MCF 10A (cell line): ENCODE data around the gene TRIM52. TPM values are rescaled to one million over a fixed set of nuclear protein-coding genes. Genes with fewer than 3 reads are reported as not detected.

Experiments used
- BruUV-seq: library from RNA; stranded (reverse); fragments of 400-500 nt; replicated peaks from 2 replicates; lab custom pipeline; 2021; lab: Mats Ljungman, UMichigan
- CTCF ChIA-PET: fragments of 300-600 bp; sonication (Branson Sonifier 250); formaldehyde crosslinking; extraction: SDS; loops from one replicate; lab custom pipeline; 2021; ENCODE audit warnings: antibody characterized with exemption, inconsistent platforms; lab: Yijun Ruan, JAX
- POLR2A ChIA-PET: fragments of 300-600, 350-650 bp; sonication (Branson Sonifier 250); formaldehyde crosslinking; extraction: SDS; loops from one replicate; lab custom pipeline; 2020; ENCODE audit warnings: antibody characterized with exemption, inconsistent platforms; lab: Yijun Ruan, JAX
- DNase-seq: peaks from one replicate; pipeline ENCODE4 v3.0.0-alpha.2; 2018; ENCODE audit not compliant: unreplicated experiment
- H3K27ac Mint-ChIP-seq: one replicate; pipeline ENCODE4 v1.8.0; 2022; ENCODE audit warnings: mild to moderate bottlenecking, low read depth, mixed read lengths; ENCODE audit not compliant: unreplicated experiment
- H3K27me3 Mint-ChIP-seq: one replicate; pipeline ENCODE4 v1.8.0; 2022; ENCODE audit warnings: mixed read lengths; ENCODE audit not compliant: insufficient read depth, unreplicated experiment
- H3K36me3 Mint-ChIP-seq: one replicate; pipeline ENCODE4 v1.8.0; 2022; ENCODE audit warnings: mild to moderate bottlenecking, moderate library complexity, mixed read lengths; ENCODE audit not compliant: insufficient read depth, unreplicated experiment
- H3K4me1 Mint-ChIP-seq: one replicate; pipeline ENCODE4 v1.8.0; 2022; ENCODE audit warnings: mixed read lengths; ENCODE audit not compliant: insufficient read depth, unreplicated experiment
- H3K4me3 Mint-ChIP-seq: one replicate; pipeline ENCODE4 v1.8.0; 2022; ENCODE audit warnings: mild to moderate bottlenecking, moderate library complexity, mixed read lengths; ENCODE audit not compliant: unreplicated experiment
- H3K9me3 Mint-ChIP-seq: one replicate; pipeline ENCODE4 v1.8.0; 2022; ENCODE audit warnings: mixed read lengths; ENCODE audit not compliant: unreplicated experiment
- intact Hi-C: fragments of 100-400 bp; cut with micrococcal nuclease; formaldehyde crosslinking; loops from 2 replicates; pipeline ENCODE4 v1.14.1; 2022
- total RNA-seq: library from RNA; stranded (reverse); gene quantifications from 2 replicates; pipeline ENCODE4 v1.2.3, GENCODE V29; 2022
- TF ChIP-seq, protein P1 (sequence below): fragments of 200-600 bp; IDR thresholded peaks from one replicate; pipeline ENCODE4 v1.8.0; 2022; ENCODE audit warnings: antibody characterized with exemption, mild to moderate bottlenecking; ENCODE audit not compliant: unreplicated experiment

Gene TRIM52
- total RNA-seq, 1 experiment from 2014 or later: 12.5 TPM

DNA sequence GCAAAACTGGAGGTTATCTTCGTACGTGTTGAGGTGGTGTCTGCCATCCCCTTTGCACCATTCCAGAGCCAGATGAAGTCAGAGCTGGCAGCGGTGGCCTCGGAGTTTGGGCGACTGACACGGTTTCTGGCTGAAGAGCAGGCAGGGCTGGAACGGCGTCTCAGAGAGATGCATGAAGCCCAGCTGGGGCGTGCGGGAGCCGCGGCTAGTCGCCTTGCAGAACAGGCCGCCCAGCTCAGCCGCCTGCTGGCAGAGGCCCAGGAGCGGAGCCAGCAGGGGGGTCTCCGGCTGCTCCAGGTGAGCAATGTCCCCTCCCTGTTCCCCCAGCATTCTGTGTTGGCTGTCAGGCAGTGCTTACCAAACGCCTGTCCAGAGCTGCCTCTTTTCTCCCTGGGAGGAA, 28.4 kb downstream of the TRIM52 start:
- BruUV-seq: no TSS peak
- CTCF ChIA-PET: interaction anchor here (0.6 to 1.1 kb wide), 2 partner anchors 28 to 41 kb away, joined by 3 read pairs; no protein-coding TSS in a partner anchor
- TF ChIP-seq, protein P1, sequence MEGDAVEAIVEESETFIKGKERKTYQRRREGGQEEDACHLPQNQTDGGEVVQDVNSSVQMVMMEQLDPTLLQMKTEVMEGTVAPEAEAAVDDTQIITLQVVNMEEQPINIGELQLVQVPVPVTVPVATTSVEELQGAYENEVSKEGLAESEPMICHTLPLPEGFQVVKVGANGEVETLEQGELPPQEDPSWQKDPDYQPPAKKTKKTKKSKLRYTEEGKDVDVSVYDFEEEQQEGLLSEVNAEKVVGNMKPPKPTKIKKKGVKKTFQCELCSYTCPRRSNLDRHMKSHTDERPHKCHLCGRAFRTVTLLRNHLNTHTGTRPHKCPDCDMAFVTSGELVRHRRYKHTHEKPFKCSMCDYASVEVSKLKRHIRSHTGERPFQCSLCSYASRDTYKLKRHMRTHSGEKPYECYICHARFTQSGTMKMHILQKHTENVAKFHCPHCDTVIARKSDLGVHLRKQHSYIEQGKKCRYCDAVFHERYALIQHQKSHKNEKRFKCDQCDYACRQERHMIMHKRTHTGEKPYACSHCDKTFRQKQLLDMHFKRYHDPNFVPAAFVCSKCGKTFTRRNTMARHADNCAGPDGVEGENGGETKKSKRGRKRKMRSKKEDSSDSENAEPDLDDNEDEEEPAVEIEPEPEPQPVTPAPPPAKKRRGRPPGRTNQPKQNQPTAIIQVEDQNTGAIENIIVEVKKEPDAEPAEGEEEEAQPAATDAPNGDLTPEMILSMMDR: no peak
- intact Hi-C loops: no loop called here
- Mint-ChIP-seq H3K27me3 (no peaks in the 10 kb centered on the region), H3K4me3 (no peak overlapping the region), H3K27ac (no peak overlapping the region), H3K36me3 (peaks cover 86% of the 10 kb centered on the region), H3K4me1 (peaks cover 10% of the 10 kb centered on the region), H3K9me3 (no peaks in the 10 kb centered on the region)
- POLR2A ChIA-PET: interaction anchor here (0.6 to 3.0 kb wide), 5 partner anchors 9 to 23 kb away, joined by 3 to 31 read pairs (median 9); partner anchors contain the start of genes RACK1 and TRIM41
- DNase-seq: no peak

DNA sequence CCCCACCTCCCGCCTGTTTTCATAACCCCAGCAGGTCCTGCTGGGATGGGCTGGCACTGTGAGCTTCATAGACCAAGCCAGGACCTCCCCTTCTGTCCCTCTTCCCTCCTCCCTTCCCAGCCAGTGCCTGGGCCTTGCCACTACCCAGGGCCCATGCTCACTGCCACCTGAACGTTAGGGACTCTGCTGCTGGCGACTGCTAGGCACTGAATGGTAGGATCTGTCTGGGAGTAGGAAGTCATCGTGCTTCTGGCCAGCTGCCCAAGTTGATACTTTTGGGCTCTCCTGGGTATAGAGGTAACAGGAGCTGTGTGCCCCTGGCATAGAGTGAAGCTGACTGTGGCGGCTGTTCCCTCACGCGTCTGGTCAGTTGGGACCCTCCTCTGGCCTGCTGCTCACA, 29.5 kb downstream of the TRIM52 start:
- TF ChIP-seq, protein P1: no peak
- H3K27ac Mint-ChIP-seq: no peak overlapping the region
- BruUV-seq: no TSS peak
- H3K9me3 Mint-ChIP-seq: no peaks in the 10 kb centered on the region
- H3K4me3 Mint-ChIP-seq: no peak overlapping the region
- no peak for DNase-seq
- ChIA-PET POLR2A (interaction anchor here (0.8 to 2.0 kb wide), 5 partner anchors 8 to 14 kb away, joined by 3 to 10 read pairs (median 4); partner anchors contain the start of genes RACK1 and TRIM41), CTCF (no interaction called here)
- intact Hi-C loops: no loop called here
- H3K27me3 Mint-ChIP-seq: no peaks in the 10 kb centered on the region
- H3K36me3 Mint-ChIP-seq: peaks cover 86% of the 10 kb centered on the region
- peaks cover 10% of the 10 kb centered on the region for H3K4me1 Mint-ChIP-seq

DNA sequence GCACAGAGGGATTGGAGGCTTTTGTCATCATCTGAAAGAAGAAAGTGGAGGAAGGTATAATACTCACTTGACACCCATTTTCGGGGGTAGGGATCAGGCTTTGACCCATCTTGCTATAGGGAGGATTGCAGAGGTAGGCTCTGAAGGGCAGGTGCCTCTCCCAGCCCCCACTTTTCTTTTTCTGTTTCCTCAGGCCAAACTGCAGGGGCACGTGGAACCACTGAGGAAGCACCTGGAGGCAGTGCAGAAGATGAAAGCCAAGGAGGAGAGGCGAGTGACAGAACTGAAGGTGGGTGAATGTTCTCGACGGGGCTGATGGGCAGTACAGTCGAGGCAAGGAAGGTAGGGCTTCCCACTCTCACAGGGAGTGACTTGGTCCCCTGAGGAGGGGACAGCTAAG, 30.4 kb downstream of the TRIM52 start:
- H3K36me3 Mint-ChIP-seq: peaks cover 77% of the 10 kb centered on the region
- H3K4me1 Mint-ChIP-seq: peaks cover 10% of the 10 kb centered on the region
- no peaks in the 10 kb centered on the region for H3K27me3 Mint-ChIP-seq
- ChIA-PET POLR2A (interaction anchor here (0.8 to 2.0 kb wide), 2 partner anchors 13 to 15 kb away, joined by 3 to 10 read pairs; partner anchors contain the start of gene RACK1), CTCF (interaction anchor here (1.2 kb wide), 1 partner anchor 11 kb away, joined by 3 read pairs; no protein-coding TSS in a partner anchor)
- BruUV-seq: no TSS peak
- intact Hi-C loops: no loop called here
- TF ChIP-seq, protein P1: no peak
- no peak overlapping the region for H3K27ac Mint-ChIP-seq
- DNase-seq: no peak
- H3K4me3 Mint-ChIP-seq: no peak overlapping the region
- no peaks in the 10 kb centered on the region for H3K9me3 Mint-ChIP-seq

DNA sequence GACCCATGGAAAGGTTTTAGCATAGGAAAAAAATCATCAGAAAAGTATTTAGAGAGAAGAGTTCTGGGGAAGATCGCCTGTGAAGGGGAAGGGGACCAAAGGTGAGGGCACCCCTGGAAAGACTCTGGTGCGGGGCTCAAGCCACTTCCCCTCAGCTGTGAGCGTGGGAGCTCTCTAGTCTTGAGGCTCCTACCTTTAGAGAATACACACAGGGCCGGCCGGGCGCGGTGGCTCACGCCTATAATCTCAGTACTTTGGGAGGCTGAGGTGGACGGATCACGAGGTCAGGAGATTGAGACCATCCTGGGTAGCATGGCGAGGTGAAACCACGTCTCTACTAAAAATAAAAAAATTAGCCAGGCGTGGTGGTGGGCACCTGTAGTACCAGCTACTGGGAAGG, 30.9 kb downstream of the TRIM52 start:
- POLR2A ChIA-PET: interaction anchor here (1.1 to 11.0 kb wide), 3 partner anchors 13 to 28 kb away, joined by 3 to 374 read pairs (median 3); partner anchors contain the start of gene RACK1
- TF ChIP-seq, protein P1: no peak
- CTCF ChIA-PET: interaction anchor here (0.6 to 1.2 kb wide), 3 partner anchors 9 to 366 kb away, joined by 3 to 4 read pairs (median 3); no protein-coding TSS in a partner anchor
- DNase-seq: no peak
- Mint-ChIP-seq H3K4me3 (no peak overlapping the region), H3K27me3 (no peaks in the 10 kb centered on the region), H3K9me3 (no peaks in the 10 kb centered on the region), H3K27ac (no peak overlapping the region), H3K36me3 (peaks cover 71% of the 10 kb centered on the region), H3K4me1 (peaks cover 7% of the 10 kb centered on the region)
- intact Hi-C loops: no loop called here
- BruUV-seq: no TSS peak
